Ishikawa (cell line): ENCODE measurements around the gene KRTAP4-4.

Experiments
- CEBPB ChIP-seq: IDR thresholded peaks from 2 replicates; pipeline ENCODE4 v1.6.1; 2012
- CREB1 ChIP-seq: IDR thresholded peaks from 2 replicates; pipeline ENCODE4 v1.6.1; 2012; ENCODE audit warnings: low read depth
- EGR1 ChIP-seq: IDR thresholded peaks from 2 replicates; pipeline ENCODE4 v1.6.1; 2012
- EP300 ChIP-seq: IDR thresholded peaks from 2 replicates; pipeline ENCODE4 v1.6.1; 2012; ENCODE audit warnings: borderline replicate concordance
- FOXM1 ChIP-seq: IDR thresholded peaks from 2 replicates; pipeline ENCODE4 v1.6.1; 2012; ENCODE audit warnings: low read depth, borderline replicate concordance
- MAX ChIP-seq: IDR thresholded peaks from 2 replicates; pipeline ENCODE4 v1.6.1; 2012
- RAD21 ChIP-seq: IDR thresholded peaks from 2 replicates; pipeline ENCODE4 v1.6.1; 2012; ENCODE audit warnings: low read depth
- TAF1 ChIP-seq: IDR thresholded peaks from 2 replicates; pipeline ENCODE4 v1.6.1; 2012; ENCODE audit warnings: low read depth, mild to moderate bottlenecking
- TCF12 ChIP-seq: IDR thresholded peaks from 2 replicates; pipeline ENCODE4 v1.6.1; 2012; ENCODE audit warnings: low read depth
- TEAD4 ChIP-seq: IDR thresholded peaks from 2 replicates; pipeline ENCODE4 v1.6.1; 2012
- YY1 ChIP-seq: IDR thresholded peaks from 2 replicates; pipeline ENCODE4 v1.6.1; 2012; ENCODE audit warnings: low read depth
- TF ChIP-seq, protein P1 (sequence below): IDR thresholded peaks from 2 replicates; pipeline ENCODE4 v1.6.1; 2012; ENCODE audit warnings: low read depth, mild to moderate bottlenecking

DNA sequence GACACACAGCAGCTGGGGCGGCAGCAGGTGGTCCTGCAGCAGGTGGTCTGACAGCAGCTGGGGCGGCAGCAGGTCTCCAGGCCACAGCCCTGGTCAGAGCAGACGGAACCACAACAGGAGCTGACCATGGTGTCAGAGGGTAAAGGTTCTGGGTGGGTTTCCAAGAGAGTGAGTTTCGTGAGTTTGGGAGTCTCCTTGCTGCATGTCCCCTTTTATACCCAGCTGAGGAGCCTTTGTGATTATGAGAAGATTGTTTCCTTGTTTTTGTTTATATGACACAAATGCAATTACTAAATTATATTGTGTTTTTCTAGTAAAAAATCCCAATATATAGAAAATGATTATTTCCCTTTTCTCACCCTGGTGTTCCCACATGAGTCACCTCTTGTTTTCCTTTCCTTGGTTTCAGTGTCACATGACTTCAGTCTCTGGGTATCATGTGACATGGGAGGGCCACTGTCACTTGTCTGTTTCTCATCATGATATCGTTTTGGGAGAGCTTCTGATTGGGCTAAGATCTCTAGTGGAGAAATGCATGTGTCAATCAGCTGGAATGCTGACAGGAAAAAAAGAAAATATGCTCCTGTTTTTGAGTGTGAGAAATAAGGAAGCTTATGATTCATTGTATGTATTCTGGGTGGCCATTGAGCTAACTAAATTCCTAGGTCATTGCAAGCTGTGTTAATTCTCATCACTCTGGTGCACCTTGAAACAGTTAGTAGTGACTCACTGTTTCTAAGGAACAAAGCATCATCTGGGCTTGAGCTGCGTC, 20.0 kb downstream of the KRTAP4-4 start, which contains the start of gene KRTAP4-6:
- TF ChIP-seq TCF12 (no peak), CEBPB (no peak), RAD21 (no peak), CREB1 (no peak), EP300 (no peak), TEAD4 (no peak), MAX (no peak), FOXM1 (no peak), TAF1 (no peak), EGR1 (no peak), YY1 (no peak)
- TF ChIP-seq, protein P1, sequence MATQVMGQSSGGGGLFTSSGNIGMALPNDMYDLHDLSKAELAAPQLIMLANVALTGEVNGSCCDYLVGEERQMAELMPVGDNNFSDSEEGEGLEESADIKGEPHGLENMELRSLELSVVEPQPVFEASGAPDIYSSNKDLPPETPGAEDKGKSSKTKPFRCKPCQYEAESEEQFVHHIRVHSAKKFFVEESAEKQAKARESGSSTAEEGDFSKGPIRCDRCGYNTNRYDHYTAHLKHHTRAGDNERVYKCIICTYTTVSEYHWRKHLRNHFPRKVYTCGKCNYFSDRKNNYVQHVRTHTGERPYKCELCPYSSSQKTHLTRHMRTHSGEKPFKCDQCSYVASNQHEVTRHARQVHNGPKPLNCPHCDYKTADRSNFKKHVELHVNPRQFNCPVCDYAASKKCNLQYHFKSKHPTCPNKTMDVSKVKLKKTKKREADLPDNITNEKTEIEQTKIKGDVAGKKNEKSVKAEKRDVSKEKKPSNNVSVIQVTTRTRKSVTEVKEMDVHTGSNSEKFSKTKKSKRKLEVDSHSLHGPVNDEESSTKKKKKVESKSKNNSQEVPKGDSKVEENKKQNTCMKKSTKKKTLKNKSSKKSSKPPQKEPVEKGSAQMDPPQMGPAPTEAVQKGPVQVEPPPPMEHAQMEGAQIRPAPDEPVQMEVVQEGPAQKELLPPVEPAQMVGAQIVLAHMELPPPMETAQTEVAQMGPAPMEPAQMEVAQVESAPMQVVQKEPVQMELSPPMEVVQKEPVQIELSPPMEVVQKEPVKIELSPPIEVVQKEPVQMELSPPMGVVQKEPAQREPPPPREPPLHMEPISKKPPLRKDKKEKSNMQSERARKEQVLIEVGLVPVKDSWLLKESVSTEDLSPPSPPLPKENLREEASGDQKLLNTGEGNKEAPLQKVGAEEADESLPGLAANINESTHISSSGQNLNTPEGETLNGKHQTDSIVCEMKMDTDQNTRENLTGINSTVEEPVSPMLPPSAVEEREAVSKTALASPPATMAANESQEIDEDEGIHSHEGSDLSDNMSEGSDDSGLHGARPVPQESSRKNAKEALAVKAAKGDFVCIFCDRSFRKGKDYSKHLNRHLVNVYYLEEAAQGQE = no peak
